Activated naive CD8-positive, alpha-beta T cell treated with anti-CD3 and anti-CD28 coated beads, Interleukin-2, amount 50 U/mL, for 16 hours (primary cell): Measurements from ENCODE around the gene NKAIN2.
"Not testable (repeated sequence)": the region's sequence is repeated elsewhere in the genome, so short reads cannot be mapped to it uniquely, and the experiment has no call there.

Source experiments
- DNase-seq: peaks from one replicate; pipeline ENCODE4 v3.0.0-alpha.2; 2020; ENCODE audit warnings: low read depth, low spot score

NKAIN2 gene

GRCh38 chr6:124319410-124319809, 515.7 kb downstream of the NKAIN2 start:
- no peak for DNase-seq

GRCh38 chr6:124324237-124324636, 520.6 kb downstream of the NKAIN2 start:
- no peak for DNase-seq

GRCh38 chr6:124330197-124330596, 526.5 kb downstream of the NKAIN2 start:
- DNase-seq, result no peak

GRCh38 chr6:124334359-124334758, 530.7 kb downstream of the NKAIN2 start:
- DNase-seq, result no peak

GRCh38 chr6:124339610-124340334, 536.1 kb downstream of the NKAIN2 start:
- no peak for DNase-seq

- DNase-seq, result not testable (repeated sequence)
These were observed 544.7 kb downstream of the NKAIN2 start for GRCh38 chr6:124348339-124348738.

- DNase-seq, result no peak
These were observed 551.5 kb downstream of the NKAIN2 start for GRCh38 chr6:124355146-124355545.

- DNase-seq, result no peak
These were observed 552.7 kb downstream of the NKAIN2 start for GRCh38 chr6:124356276-124356810.

- DNase-seq, result no peak
These were observed 553.1 kb downstream of the NKAIN2 start for GRCh38 chr6:124356811-124357210.

- DNase-seq, result no peak
These were observed 564.5 kb downstream of the NKAIN2 start for GRCh38 chr6:124368131-124368530.

- DNase-seq, result no peak
These were observed 568.4 kb downstream of the NKAIN2 start for GRCh38 chr6:124371974-124372475.

GRCh38 chr6:124373386-124373785, 569.7 kb downstream of the NKAIN2 start:
- DNase-seq, result no peak

- DNase-seq, result no peak
These were observed 585.5 kb downstream of the NKAIN2 start for GRCh38 chr6:124389127-124389526.

- DNase-seq, result no peak
These were observed 589.9 kb downstream of the NKAIN2 start for GRCh38 chr6:124393536-124393935.

- DNase-seq, result no peak
These were observed 592.7 kb downstream of the NKAIN2 start for GRCh38 chr6:124396361-124396760.

- DNase-seq, result no peak
These were observed 596.8 kb downstream of the NKAIN2 start for GRCh38 chr6:124400261-124400999.

- DNase-seq, result not testable (repeated sequence)
These were observed 606.8 kb downstream of the NKAIN2 start for GRCh38 chr6:124410425-124410824.

- not testable (repeated sequence) for DNase-seq
These were observed 609.0 kb downstream of the NKAIN2 start for GRCh38 chr6:124412657-124413056.

GRCh38 chr6:124420116-124420840, 616.6 kb downstream of the NKAIN2 start:
- DNase-seq, result no peak

GRCh38 chr6:124423621-124424020, 620.0 kb downstream of the NKAIN2 start:
- DNase-seq, result no peak

- DNase-seq, result no peak
These were observed 627.2 kb downstream of the NKAIN2 start for GRCh38 chr6:124430740-124431318.

- no peak for DNase-seq
These were observed 629.0 kb downstream of the NKAIN2 start for GRCh38 chr6:124432620-124433019.
